LNCaP clone FGC (cell line): ENCODE data around the gene ZBTB34.

Experiments
- DNase-seq: peaks from one replicate; pipeline ENCODE4 v3.0.0-alpha.2; 2011; ENCODE audit warnings: low read depth
- H3K4me3 ChIP-seq: 2 replicates; pipeline ENCODE4 v1.5.1; 2011; ENCODE audit warnings: mild to moderate bottlenecking, low read depth, low read length, control low read depth
- CTCF ChIP-seq: IDR thresholded peaks from 2 replicates; pipeline ENCODE4 v1.5.1; 2012; ENCODE audit warnings: mild to moderate bottlenecking; ENCODE audit not compliant: control insufficient read depth, insufficient read depth; ENCODE audit errors: extremely low read depth

Gene ZBTB34

GRCh38 chr9:126861707-126862103 is 1.3 kb downstream of the ZBTB34 start:
- peak overlapping the region; percentile 83 for H3K4me3 ChIP-seq
- DNase-seq = no peak
- no peak for TF ChIP-seq CTCF

- TF ChIP-seq CTCF = no peak
- peak overlapping the region; percentile 83 for H3K4me3 ChIP-seq
- DNase-seq = no peak
These were observed 1.8 kb downstream of the ZBTB34 start for GRCh38 chr9:126862104-126862761.

- TF ChIP-seq CTCF = no peak
These were observed 4.3 kb downstream of the ZBTB34 start for GRCh38 chr9:126864771-126865170.

GRCh38 chr9:126869368-126869767 is 8.9 kb downstream of the ZBTB34 start:
- no peak for DNase-seq
- no peak overlapping the region for H3K4me3 ChIP-seq
- no peak for TF ChIP-seq CTCF

More at GRCh38 chr9:126864771-126865170, 4.3 kb downstream of the ZBTB34 start:
- no peak for DNase-seq
- no peak overlapping the region for H3K4me3 ChIP-seq

GRCh38 chr9:126872516-126872915 is 12.1 kb downstream of the ZBTB34 start:
- H3K4me3 ChIP-seq = no peak overlapping the region
- no peak for DNase-seq
- no peak for TF ChIP-seq CTCF

GRCh38 chr9:126874546-126875314 is 14.3 kb downstream of the ZBTB34 start:
- DNase-seq = no peak
- TF ChIP-seq CTCF = no peak
- H3K4me3 ChIP-seq = no peak overlapping the region
